Spleen (tissue), 11 donors: ENCODE data around the gene NBL1. TPM values are rescaled to one million over a fixed set of nuclear protein-coding genes. Genes with fewer than 3 reads are reported as not detected.

Experiments
- DNase-seq: peaks from one replicate; pipeline ENCODE4 v3.0.0-alpha.2; 2020
- H3K27ac ChIP-seq, 8 donors: fragments of 200-600 bp; sonication (generic) in 7 of 8; 1 replicate in 4 of 8; 2 replicates in 4 of 8; pipeline versions ENCODE4 v1.5.0 to v1.8.0; 2016 to 2021; ENCODE audit warnings: inconsistent platforms in 4 of 8, mild to moderate bottlenecking in 4 of 8, moderate library complexity in 1 of 8
- H3K27me3 ChIP-seq, 7 donors: fragments of 200-600 bp; sonication (generic) in 6 of 7; replicated peaks in 1 of 7; 1 replicate in 4 of 7; 2 replicates in 3 of 7; pipeline versions ENCODE4 v1.5.0 to v1.8.0; 2016 to 2021; ENCODE audit warnings: inconsistent platforms in 3 of 7, mild to moderate bottlenecking in 1 of 7
- H3K36me3 ChIP-seq, 6 donors: fragments of 200-600 bp; sonication (generic) in 5 of 6; 1 replicate in 4 of 6; 2 replicates in 2 of 6; pipeline versions ENCODE4 v1.5.0 to v1.8.0; 2016 to 2021; ENCODE audit warnings: inconsistent platforms in 2 of 6
- H3K4me1 ChIP-seq, 6 donors: fragments of 200-600 bp; sonication (generic) in 5 of 6; 1 replicate in 3 of 6; 2 replicates in 3 of 6; pipeline versions ENCODE4 v1.5.0 to v1.8.0; 2016 to 2021; ENCODE audit warnings: inconsistent platforms in 3 of 6
- H3K4me3 ChIP-seq, 8 donors: fragments of 200-600 bp; sonication (generic) in 7 of 8; 1 replicate in 4 of 8; 2 replicates in 4 of 8; pipeline versions ENCODE4 v1.5.0 to v1.8.0; 2016 to 2021; ENCODE audit warnings: inconsistent platforms in 4 of 8, mild to moderate bottlenecking in 4 of 8, moderate library complexity in 2 of 8
- H3K9me3 ChIP-seq, 8 donors: fragments of 200-600 bp; sonication (generic) in 7 of 8; 1 replicate in 4 of 8; 2 replicates in 4 of 8; pipeline versions ENCODE4 v1.5.0 to v1.8.0; 2016 to 2021; ENCODE audit warnings: inconsistent platforms in 4 of 8
- CTCF ChIP-seq, 11 experiments: fragments of 200-600 bp in 7 of 11; fragments of 450-650 bp in 4 of 11; sonication (generic) in 4 of 11; IDR thresholded peaks in 8 of 11; conservative IDR thresholded peaks in 3 of 11; 1 replicate in 7 of 11; 2 replicates in 4 of 11; pipeline versions ENCODE4 v1.4.0 to v1.8.0; 2016 to 2021; ENCODE audit warnings: antibody characterized with exemption in 11 of 11, inconsistent platforms in 4 of 11, mild to moderate bottlenecking in 1 of 11
- POLR2A ChIP-seq, 3 donors: fragments of 450-650 bp; IDR thresholded peaks; one replicate each; pipeline ENCODE4 v1.5.1; 2017; ENCODE audit warnings: antibody characterized with exemption in 3 of 3, mild to moderate bottlenecking in 1 of 3
- POLR2AphosphoS5 ChIP-seq, 3 donors: sonication (generic); formaldehyde crosslinking; IDR thresholded peaks; one replicate each; pipeline ENCODE4 v1.5.1; 2017; ENCODE audit warnings: antibody characterized with exemption in 3 of 3
- WGBS, 5 donors: extraction: QIAGEN DNeasy Blood & Tissue Kit in 3 of 5; methylation state at CpG; one replicate each; pipeline versions ENCODE4 v1.1.5 to v1.1.7; 2013 to 2018; 5-methylcytosine and 5-hydroxymethylcytosine counted together
- intact Hi-C: fragments of 100-400 bp; cut with DNase I; formaldehyde crosslinking; loops from one replicate; pipeline ENCODE4 v1.15.0; 2023; ENCODE audit warnings: low total_unique reads
- polyA plus RNA-seq, 3 donors: library from polyadenylated mRNA; stranded (reverse); fragments of 200-250 nt; gene quantifications; one replicate each; pipeline ENCODE4 v1.2.1, GENCODE V29; 2013
- total RNA-seq, 7 donors: library from RNA; depleted of rRNA in 3 of 7; stranded (reverse); fragments of >200 nt in 3 of 7; fragmentation: NEBNext Ultra II Directional in 4 of 7; extraction: Animal tissue kit (Norgen Biotek cat#: 25700) in 4 of 7; gene quantifications; one replicate each; pipeline versions ENCODE4 v1.1.0 to v1.2.1, GENCODE V29; 2016 to 2021
- donor health status: healthy with polysubstance abuse.
- donor health status: DM: no; HTN: no; CAD: no; lungs with moderate emphysema.
- donor health status: DM: no; HTN: no; CAD: no.
- donor health status: Bipolar disorder and iron deficiency.
- donor health status: healthy.
- donor health status: DM: no; HTN: no; CAD: no.
- donor health status: DM: yes; HTN: yes; CAD: no.

Gene NBL1
- total and polyA plus RNA-seq, 10 donors: 9.9 to 50.1 (median 17.6) TPM

GRCh38 chr1:19643121-19643520 is 990 bp upstream of the NBL1 start:
- no peaks in the 10 kb centered on the region for H3K36me3 ChIP-seq
- no peak for DNase-seq
- H3K9me3 ChIP-seq: no peaks in the 10 kb centered on the region
- 67 to 75% (median 70%) methylated on average over 7 of the region's 7 CpGs for WGBS, 5 donors
- peaks cover 6 to 43% (median 28%) of the 10 kb centered on the region in 6 donors for H3K4me1 ChIP-seq
- intact Hi-C loops: no loop called here
- H3K4me3 ChIP-seq: peak overlapping the region in 4 of 8 donors; percentile 35 to 78 (median 52)
- TF ChIP-seq POLR2A (IDR thresholded peaks at IDR 0.05): no peak
- no peak for TF ChIP-seq POLR2AphosphoS5 (IDR thresholded peaks at IDR 0.05)
- TF ChIP-seq CTCF (IDR thresholded peaks at IDR 0.05 in 8 of 11, conservative IDR thresholded peaks at IDR 0.05 in 3 of 11): no peak
- H3K27me3 ChIP-seq: peaks cover 0 to 90% (median 25%) of the 10 kb centered on the region in 7 donors
- H3K27ac ChIP-seq: peak overlapping the region in 1 of 8 donors; percentile 62

GRCh38 chr1:19644395-19644680 is 227 bp downstream of the NBL1 start:
- peaks cover 6 to 49% (median 30%) of the 10 kb centered on the region in 6 donors for H3K4me1 ChIP-seq
- DNase-seq: no peak
- peaks cover 0 to 81% (median 25%) of the 10 kb centered on the region in 7 donors for H3K27me3 ChIP-seq
- intact Hi-C loops: no loop called here
- peak overlapping the region; percentile 41 to 78 (median 54) for H3K4me3 ChIP-seq
- no peaks in the 10 kb centered on the region for H3K36me3 ChIP-seq
- WGBS, 5 donors: 1 to 3% (median 1%) methylated on average over 14 to 51 of the region's 51 CpGs; no CpG with 5 or more reads in 2 of the 5 donors
- peak overlapping the region in 5 of 8 donors; percentile 48 to 82 (median 70) for H3K27ac ChIP-seq
- TF ChIP-seq CTCF (IDR thresholded peaks at IDR 0.05 in 8 of 11, conservative IDR thresholded peaks at IDR 0.05 in 3 of 11): no peak
- TF ChIP-seq POLR2AphosphoS5 (IDR thresholded peaks at IDR 0.05): no peak
- TF ChIP-seq POLR2A (IDR thresholded peaks at IDR 0.05): no peak
- H3K9me3 ChIP-seq: no peaks in the 10 kb centered on the region

GRCh38 chr1:19644681-19645410 is 735 bp downstream of the NBL1 start:
- H3K27me3 ChIP-seq: peaks cover 0 to 76% (median 25%) of the 10 kb centered on the region in 7 donors
- H3K27ac ChIP-seq: peak overlapping the region in 5 of 8 donors; percentile 48 to 82 (median 70)
- 4 to 11% (median 6%) methylated on average over 43 to 71 of the region's 71 CpGs for WGBS, 5 donors
- TF ChIP-seq POLR2AphosphoS5 (IDR thresholded peaks at IDR 0.05) (peak in 1 of 3 donors; percentile 35), CTCF (IDR thresholded peaks at IDR 0.05 in 8 of 11, conservative IDR thresholded peaks at IDR 0.05 in 3 of 11) (no peak)
- peaks cover 6 to 49% (median 30%) of the 10 kb centered on the region in 6 donors for H3K4me1 ChIP-seq
- no peaks in the 10 kb centered on the region for H3K36me3 ChIP-seq
- DNase-seq: no peak
- peak overlapping the region; percentile 41 to 78 (median 54) for H3K4me3 ChIP-seq
- no peaks in the 10 kb centered on the region for H3K9me3 ChIP-seq
- intact Hi-C loops: no loop called here

GRCh38 chr1:19645411-19646251 is 1.5 kb downstream of the NBL1 start:
- peak overlapping the region in 4 of 8 donors; percentile 66 to 82 (median 70) for H3K27ac ChIP-seq
- peaks cover 0 to 68% (median 25%) of the 10 kb centered on the region in 7 donors for H3K27me3 ChIP-seq
- no peak for TF ChIP-seq POLR2AphosphoS5 (IDR thresholded peaks at IDR 0.05)
- peaks cover 7 to 57% (median 35%) of the 10 kb centered on the region in 6 donors for H3K4me1 ChIP-seq
- WGBS, 5 donors: 38 to 64% (median 50%) methylated on average over 11 to 30 of the region's 30 CpGs
- no peak for DNase-seq
- H3K4me3 ChIP-seq: peak overlapping the region; percentile 41 to 78 (median 54)
- H3K9me3 ChIP-seq: no peaks in the 10 kb centered on the region
- H3K36me3 ChIP-seq: no peaks in the 10 kb centered on the region
- intact Hi-C loops: no loop called here
